ENCODE results near the gene NUP98. TPM values are rescaled to one million over a fixed set of nuclear protein-coding genes. Genes with fewer than 3 reads are reported as not detected.
"Not testable (repeated sequence)": the region's sequence is repeated elsewhere in the genome, so short reads cannot be mapped to it uniquely, and the experiment has no call there.

The NUP98 gene
- total and polyA plus RNA-seq, 4 donors: 10.9 to 75.0 (median 43.9) TPM

DNA sequence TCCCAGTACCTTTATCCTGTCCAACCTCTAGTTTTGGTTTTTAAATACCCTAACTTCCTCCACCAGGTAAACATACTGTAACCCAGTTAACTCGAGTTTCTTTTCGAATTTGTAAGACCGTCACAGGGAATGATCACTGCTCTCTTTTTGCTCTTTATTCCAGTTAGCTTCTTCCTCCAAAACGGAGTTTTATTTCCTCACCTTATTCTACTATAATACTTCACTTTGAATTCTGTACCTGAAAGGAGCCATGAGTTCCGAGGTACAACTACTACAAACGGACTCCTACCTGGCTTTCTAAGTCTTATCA lies 1.4 kb downstream of the NUP98 start:
- H3K9ac ChIP-seq (ENCODE audit: low read depth in 1 of 2, low read length in 2 of 2): peak overlapping the region; percentile 89 to 90
- H3K4me3 ChIP-seq (ENCODE audit: low read depth in 1 of 3, low read length in 3 of 3): peak overlapping the region in 2 of 3 donors; percentile 75 to 88
- WGBS: 24% methylated on average over 6 of the region's 6 CpGs
- no peak for DNase-seq (ENCODE audit: low spot score)
- H3K27ac ChIP-seq (ENCODE audit: low read depth in 1 of 2, low read length in 2 of 2): peak overlapping the region; percentile 39 to 89
- peaks cover 3 to 8% (median 7%) of the 10 kb centered on the region in 4 donors for H3K36me3 ChIP-seq (ENCODE audit: control insufficient read depth in 4 of 4, insufficient read depth in 3 of 4, low read depth in 1 of 4, low read length in 3 of 4)
- H3K27me3 ChIP-seq (ENCODE audit: control insufficient read depth in 4 of 4, insufficient read depth in 4 of 4, low read length in 3 of 4): no peaks in the 10 kb centered on the region
- TF ChIP-seq RAD21 (IDR thresholded peaks at IDR 0.05): no peak
- TF ChIP-seq EGR1 (IDR thresholded peaks at IDR 0.05; ENCODE audit: low read depth in 2 of 2): no peak
- no peak for TF ChIP-seq RXRA (IDR thresholded peaks at IDR 0.05)
- TF ChIP-seq, protein P1, sequence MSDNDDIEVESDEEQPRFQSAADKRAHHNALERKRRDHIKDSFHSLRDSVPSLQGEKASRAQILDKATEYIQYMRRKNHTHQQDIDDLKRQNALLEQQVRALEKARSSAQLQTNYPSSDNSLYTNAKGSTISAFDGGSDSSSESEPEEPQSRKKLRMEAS (IDR thresholded peaks at IDR 0.05): no peak
- no peak for TF ChIP-seq JUND (IDR thresholded peaks at IDR 0.05)
- TF ChIP-seq, protein P2, sequence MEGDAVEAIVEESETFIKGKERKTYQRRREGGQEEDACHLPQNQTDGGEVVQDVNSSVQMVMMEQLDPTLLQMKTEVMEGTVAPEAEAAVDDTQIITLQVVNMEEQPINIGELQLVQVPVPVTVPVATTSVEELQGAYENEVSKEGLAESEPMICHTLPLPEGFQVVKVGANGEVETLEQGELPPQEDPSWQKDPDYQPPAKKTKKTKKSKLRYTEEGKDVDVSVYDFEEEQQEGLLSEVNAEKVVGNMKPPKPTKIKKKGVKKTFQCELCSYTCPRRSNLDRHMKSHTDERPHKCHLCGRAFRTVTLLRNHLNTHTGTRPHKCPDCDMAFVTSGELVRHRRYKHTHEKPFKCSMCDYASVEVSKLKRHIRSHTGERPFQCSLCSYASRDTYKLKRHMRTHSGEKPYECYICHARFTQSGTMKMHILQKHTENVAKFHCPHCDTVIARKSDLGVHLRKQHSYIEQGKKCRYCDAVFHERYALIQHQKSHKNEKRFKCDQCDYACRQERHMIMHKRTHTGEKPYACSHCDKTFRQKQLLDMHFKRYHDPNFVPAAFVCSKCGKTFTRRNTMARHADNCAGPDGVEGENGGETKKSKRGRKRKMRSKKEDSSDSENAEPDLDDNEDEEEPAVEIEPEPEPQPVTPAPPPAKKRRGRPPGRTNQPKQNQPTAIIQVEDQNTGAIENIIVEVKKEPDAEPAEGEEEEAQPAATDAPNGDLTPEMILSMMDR (IDR thresholded peaks at IDR 0.05; ENCODE audit: low read depth, low read length, missing input control): no peak
- peaks cover 3 to 24% (median 10%) of the 10 kb centered on the region in 4 donors for H3K4me1 ChIP-seq (ENCODE audit: control insufficient read depth in 4 of 4, insufficient read depth in 4 of 4, low read length in 3 of 4)
- H3K9me3 ChIP-seq (ENCODE audit: control insufficient read depth in 4 of 4, low read length in 3 of 4): no peaks in the 10 kb centered on the region

DNA sequence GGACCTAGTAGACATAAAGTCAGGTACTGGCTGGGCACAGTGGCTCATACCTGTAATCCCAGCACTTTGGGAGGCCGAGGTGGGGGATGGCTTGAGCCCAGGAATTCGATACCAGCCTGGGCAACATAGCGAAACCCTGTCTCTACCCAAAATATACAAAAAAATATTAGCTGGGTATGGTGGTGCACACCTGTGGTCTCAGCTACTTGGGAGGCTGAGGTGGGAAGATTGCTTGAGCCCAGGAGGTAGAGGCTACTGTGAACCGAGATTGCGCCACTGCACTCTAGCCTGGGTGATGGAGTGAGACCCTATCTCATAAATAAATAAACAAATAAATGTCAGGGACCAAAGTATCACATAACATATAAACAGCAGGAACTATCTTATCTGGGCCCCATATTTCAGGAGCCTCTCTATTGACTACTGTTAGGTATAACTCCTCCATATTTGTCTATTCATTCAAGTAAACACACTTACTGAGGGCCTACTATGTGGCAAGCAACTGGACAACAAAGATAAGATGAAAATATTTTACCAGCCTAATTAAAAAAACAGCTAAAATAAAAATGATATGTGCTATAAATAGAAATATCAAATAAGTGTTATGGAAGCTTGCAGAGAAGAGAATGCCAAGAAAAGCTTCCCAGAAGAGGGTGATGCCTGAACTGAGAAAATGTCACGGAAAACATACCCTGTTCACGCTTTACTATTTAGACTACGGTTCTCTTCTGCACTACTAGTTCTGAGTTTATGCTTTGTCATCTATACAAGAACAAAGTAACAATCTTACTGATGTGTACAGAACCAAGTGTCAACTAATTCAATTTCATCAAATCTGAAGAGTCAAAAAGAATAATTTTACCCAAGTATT lies 2.0 kb downstream of the NUP98 start:
- Histone ChIP-seq H3K27ac (ENCODE audit: low read depth in 1 of 2, low read length in 2 of 2) (peak overlapping the region; percentile 39 to 89), H3K9me3 (ENCODE audit: control insufficient read depth in 4 of 4, low read length in 3 of 4) (no peaks in the 10 kb centered on the region), H3K9ac (ENCODE audit: low read depth in 1 of 2, low read length in 2 of 2) (peak overlapping the region; percentile 89 to 90), H3K4me3 (ENCODE audit: low read depth in 1 of 3, low read length in 3 of 3) (peak overlapping the region in 1 of 3 donors; percentile 88), H3K36me3 (ENCODE audit: control insufficient read depth in 4 of 4, insufficient read depth in 3 of 4, low read depth in 1 of 4, low read length in 3 of 4) (peaks cover 3 to 8% (median 7%) of the 10 kb centered on the region in 4 donors), H3K4me1 (ENCODE audit: control insufficient read depth in 4 of 4, insufficient read depth in 4 of 4, low read length in 3 of 4) (peaks cover 3 to 24% (median 12%) of the 10 kb centered on the region in 4 donors), H3K27me3 (ENCODE audit: control insufficient read depth in 4 of 4, insufficient read depth in 4 of 4, low read length in 3 of 4) (no peaks in the 10 kb centered on the region)
- TF ChIP-seq YY1 (IDR thresholded peaks at IDR 0.05): no peak
- DNase-seq (ENCODE audit: low spot score): no peak
- WGBS: 89% methylated on average over 8 of the region's 8 CpGs

DNA sequence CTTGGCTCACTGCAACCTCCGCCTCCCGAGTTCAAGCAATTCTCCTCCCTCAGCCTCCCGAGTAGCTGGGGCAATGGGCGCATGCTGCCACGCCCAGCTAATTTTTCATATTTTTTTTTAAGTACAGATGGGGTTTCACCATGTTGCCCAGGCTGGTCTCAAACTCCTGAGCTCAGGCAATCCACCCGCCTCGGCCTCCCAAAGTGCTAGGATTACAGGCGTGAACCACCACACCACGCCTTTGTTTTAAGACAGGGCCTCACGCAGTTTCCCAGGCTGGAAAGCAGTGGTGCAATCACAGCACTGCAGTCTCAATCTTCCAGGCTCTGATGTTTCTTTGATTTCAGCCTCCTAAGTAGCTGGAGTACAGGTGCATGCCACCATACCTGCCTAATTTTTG lies 3.0 kb downstream of the NUP98 start:
- not testable (repeated sequence) for H3K27me3 ChIP-seq (ENCODE audit: control insufficient read depth in 4 of 4, insufficient read depth in 4 of 4, low read length in 3 of 4); H3K27ac ChIP-seq (ENCODE audit: low read depth in 1 of 2, low read length in 2 of 2); H3K9ac ChIP-seq (ENCODE audit: low read depth in 1 of 2, low read length in 2 of 2); H3K4me3 ChIP-seq (ENCODE audit: low read depth in 1 of 3, low read length in 3 of 3); DNase-seq (ENCODE audit: low spot score); H3K36me3 ChIP-seq (ENCODE audit: control insufficient read depth in 4 of 4, insufficient read depth in 3 of 4, low read depth in 1 of 4, low read length in 3 of 4); H3K9me3 ChIP-seq (ENCODE audit: control insufficient read depth in 4 of 4, low read length in 3 of 4)
- peaks cover 3 to 24% (median 12%) of the 10 kb centered on the region in 4 donors for H3K4me1 ChIP-seq (ENCODE audit: control insufficient read depth in 4 of 4, insufficient read depth in 4 of 4, low read length in 3 of 4)
- 96% methylated on average over 10 of the region's 10 CpGs for WGBS

DNA sequence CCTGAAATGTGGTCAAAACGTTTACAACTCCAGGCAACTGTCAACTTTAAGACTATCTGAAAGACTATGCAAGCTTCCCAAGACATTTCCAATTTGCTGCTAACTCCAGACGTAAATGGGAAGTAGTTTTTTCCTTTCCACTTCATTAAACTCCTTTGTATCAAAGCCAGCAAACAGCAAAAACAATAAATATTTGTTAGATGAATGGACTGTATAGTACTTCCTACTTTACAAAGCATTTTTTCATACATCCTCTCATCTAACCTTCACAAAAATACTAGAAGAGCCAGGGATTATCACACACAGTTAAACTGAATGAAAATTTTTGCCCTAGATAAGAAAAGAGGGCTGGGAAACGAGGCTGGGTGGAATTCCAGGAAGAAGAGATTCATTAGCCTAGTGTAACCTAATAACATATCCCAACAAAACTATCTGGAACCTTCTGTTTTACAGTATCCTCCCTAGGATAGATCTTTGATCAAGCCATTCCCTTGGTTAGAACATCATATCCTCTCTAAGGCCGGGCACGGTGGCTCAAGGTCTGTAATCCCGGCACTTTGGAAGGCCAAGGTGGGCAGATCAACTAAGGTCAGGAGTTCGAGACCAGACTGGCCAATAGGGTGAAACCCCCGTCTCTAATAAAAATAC lies 10.4 kb downstream of the NUP98 start:
- Histone ChIP-seq H3K36me3 (ENCODE audit: control insufficient read depth in 4 of 4, insufficient read depth in 3 of 4, low read depth in 1 of 4, low read length in 3 of 4) (no peaks in the 10 kb centered on the region), H3K27ac (ENCODE audit: low read depth in 1 of 2, low read length in 2 of 2) (peak overlapping the region; percentile 9 to 39), H3K4me3 (ENCODE audit: low read depth in 1 of 3, low read length in 3 of 3) (no peak overlapping the region), H3K9me3 (ENCODE audit: control insufficient read depth in 4 of 4, low read length in 3 of 4) (no peaks in the 10 kb centered on the region), H3K4me1 (ENCODE audit: control insufficient read depth in 4 of 4, insufficient read depth in 4 of 4, low read length in 3 of 4) (peaks cover 10 to 17% (median 12%) of the 10 kb centered on the region in 4 donors), H3K9ac (ENCODE audit: low read depth in 1 of 2, low read length in 2 of 2) (no peak overlapping the region), H3K27me3 (ENCODE audit: control insufficient read depth in 4 of 4, insufficient read depth in 4 of 4, low read length in 3 of 4) (no peaks in the 10 kb centered on the region)
- WGBS: 73% methylated on average over 8 of the region's 8 CpGs
- TF ChIP-seq NR2F2 (IDR thresholded peaks at IDR 0.05) (no peak), FOXA1 (IDR thresholded peaks at IDR 0.05) (no peak)
- DNase-seq (ENCODE audit: low spot score): no peak
